HG03039 (cell line): ENCODE data around the gene SLC35F5.
A peak's percentile ranks its signal among the peaks of the same experiment; 100 is the strongest.
"Not testable (repeated sequence)": the region's sequence is repeated elsewhere in the genome, so short reads cannot be mapped to it uniquely, and the experiment has no call there.

ENCODE experiments used
- ATAC-seq: cut with Tn5 transposase; IDR thresholded peaks from one replicate; pipeline ENCODE4 v1.9.1; 2021; ENCODE audit warnings: mild to moderate bottlenecking, moderate library complexity; ENCODE audit not compliant: unreplicated experiment

The SLC35F5 gene

DNA sequence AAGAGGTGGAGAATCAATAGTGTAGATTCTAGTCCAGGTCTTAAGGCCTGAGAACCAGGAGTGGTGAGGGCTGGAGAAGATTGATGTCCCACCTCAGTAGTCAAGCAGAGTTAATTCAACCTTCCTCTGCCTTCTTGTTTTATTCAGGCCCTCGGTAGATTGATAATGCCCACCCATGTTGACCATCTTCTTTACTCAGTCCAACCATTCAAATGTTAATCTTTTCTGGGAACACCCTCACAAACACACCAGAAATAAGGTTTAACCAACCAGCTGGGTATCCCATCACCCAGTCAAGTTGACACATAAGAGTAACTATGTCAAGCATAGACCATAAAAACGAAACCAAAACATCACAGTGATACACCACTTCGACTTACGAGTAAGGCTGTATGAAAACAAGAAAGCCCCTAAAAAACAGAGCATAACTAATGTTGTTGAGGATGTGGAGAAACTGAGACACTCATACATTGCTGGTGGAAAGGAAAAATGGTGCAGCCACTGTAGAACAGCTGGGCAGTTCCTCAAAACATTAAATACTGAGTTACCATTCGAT, 57.5 kb downstream of the SLC35F5 start:
- ATAC-seq = peak; percentile 70

DNA sequence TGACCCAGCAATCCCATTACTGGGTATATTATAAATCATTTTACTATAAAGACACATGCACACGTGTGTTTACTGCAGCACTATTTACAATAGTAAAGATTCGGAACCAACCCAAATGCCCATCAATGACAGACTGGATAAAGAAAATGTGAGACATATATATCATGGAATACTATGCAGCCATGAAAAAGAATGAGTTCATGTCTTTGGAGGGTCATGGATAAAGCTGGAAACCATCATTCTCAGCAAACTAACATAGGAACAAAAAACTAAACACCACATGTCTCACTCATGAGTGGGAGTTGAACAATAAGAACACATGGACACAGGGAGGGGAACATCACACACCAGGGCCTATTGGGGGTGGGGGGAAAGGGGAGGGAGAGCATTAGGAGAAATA, 58.2 kb downstream of the SLC35F5 start:
- not testable (repeated sequence) for ATAC-seq

GRCh38 chr2:113697516-113697915, 58.9 kb downstream of the SLC35F5 start:
- no peak for ATAC-seq

DNA sequence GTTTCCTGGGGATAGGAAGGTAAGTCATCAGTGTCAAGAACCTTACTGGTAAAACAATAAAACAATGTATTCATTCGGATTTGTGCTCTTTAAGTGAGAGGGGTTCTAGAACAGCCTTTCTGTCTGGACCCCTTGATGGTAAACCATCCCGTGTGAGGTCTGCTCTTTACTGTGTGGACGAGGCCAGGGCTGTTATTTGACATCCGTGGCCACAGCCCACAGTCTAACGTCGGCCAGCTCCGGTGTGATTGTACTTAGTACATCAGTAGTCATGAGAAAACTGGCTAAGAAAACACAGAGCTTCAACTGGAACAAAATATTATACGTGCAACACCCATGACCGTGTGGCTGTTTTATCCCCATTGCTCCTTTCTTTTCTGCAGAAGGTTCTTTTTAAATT, 62.0 kb downstream of the SLC35F5 start:
- ATAC-seq = no peak

DNA sequence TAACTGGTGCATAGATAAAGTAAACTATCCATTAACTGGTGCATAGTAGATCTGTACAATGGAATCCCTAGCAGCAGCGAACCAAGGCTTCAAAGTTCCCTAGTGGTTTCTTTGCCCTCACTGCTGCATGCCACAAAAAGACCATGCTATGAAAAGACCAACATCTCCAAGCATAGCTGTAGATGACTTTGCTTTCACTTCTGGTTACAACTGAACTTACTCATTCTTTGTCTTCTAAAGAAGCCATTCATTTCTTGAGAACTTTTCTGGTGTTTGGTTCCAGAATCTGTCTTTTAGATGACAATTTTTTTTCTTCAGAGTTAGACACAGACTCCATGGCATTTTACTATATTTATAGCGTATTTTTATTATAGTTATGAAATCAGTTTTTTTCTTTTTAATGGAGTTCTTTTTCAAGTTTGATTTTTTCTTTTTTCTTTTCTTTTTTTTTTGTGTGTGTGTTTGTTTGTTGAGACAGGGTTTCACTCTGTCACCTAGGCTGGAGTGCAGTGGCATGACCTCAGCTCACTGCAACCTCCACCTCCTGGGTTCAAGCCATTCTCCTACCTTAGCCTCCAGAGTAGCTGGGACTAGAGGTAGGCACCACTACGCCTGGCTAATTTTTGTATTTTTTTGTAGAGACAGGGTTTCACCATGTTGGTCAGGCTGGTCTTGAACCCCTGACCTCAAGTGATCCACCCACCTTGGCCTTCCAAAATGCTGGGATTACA, 63.6 kb downstream of the SLC35F5 start:
- ATAC-seq = peak; percentile 85

DNA sequence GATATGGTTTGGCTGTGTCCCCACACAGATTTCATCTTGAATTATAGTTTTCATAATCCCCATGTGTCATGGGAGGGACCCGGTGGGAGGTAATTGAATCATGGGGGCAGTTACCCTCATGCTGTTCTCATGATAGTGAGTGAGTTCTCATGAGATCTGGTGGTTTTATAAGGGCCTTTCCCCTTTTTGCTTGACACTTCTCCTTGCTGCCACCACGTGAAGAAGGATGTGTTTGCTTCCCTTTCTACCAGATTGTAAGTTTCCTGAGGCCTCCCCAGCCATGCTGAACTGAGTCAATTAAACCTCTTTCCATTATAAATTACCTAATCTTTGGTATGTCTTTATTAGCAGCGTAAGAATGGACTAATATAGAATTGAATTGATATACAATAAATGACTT, 65.6 kb downstream of the SLC35F5 start:
- not testable (repeated sequence) for ATAC-seq

DNA sequence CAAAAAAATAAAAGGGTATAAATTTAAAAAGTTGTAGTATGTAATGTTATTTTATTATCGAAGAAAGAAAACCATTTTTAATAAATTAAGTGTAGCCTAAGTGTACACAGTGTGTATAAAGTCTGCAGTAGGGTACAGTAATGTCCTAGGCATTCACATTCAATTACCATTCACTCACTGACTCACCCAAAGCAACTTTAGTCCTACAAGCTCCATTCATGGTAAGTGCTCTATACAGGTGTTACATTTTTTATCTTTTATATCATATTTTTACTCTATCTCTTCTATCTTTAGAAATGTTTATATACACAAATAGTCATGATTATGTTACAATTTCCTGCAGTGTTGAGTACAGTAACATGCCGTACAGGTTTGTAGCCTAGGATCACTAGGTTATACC, 69.9 kb downstream of the SLC35F5 start:
- no peak for ATAC-seq

DNA sequence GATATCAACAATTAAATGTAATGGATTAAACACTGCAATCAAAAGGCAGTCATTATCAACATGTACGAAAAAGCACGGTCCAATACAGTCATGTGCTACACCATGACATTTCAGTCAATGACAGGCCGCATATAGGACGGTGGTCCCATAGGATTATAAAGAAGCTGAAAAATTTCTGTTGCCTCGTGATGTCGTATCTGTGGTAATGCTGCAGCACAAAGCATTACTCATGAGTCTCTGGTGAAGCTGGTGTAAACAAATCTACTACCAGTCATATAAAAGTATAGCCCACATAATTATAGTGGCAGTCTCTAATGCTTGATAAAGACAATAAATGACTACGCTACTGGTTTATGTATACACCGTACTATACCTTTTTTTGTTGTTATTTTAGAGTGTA, 71.0 kb downstream of the SLC35F5 start:
- ATAC-seq = no peak

GRCh38 chr2:113679457-113679856, 77.0 kb downstream of the SLC35F5 start:
- no peak for ATAC-seq

DNA sequence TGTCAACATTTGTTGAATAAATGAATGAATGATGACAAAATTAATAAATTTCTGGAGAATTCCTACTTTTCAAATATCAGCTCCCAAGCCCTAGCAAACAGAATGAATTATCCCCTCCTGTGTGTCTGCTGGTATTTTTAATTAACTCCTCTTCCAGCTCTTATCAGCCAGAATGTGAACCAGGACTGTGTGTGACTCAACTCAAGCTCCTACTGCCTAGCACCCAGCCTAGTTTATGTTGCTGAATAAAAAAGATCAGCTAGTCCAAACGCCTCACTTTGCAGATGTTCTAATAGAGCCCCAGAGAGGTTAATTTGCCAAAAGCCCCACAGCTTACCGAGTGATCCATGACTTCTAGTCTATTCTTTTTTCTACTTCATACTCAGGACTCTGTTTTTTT, 79.1 kb downstream of the SLC35F5 start:
- ATAC-seq = no peak

GRCh38 chr2:113676623-113677266, 79.7 kb downstream of the SLC35F5 start:
- ATAC-seq = no peak

DNA sequence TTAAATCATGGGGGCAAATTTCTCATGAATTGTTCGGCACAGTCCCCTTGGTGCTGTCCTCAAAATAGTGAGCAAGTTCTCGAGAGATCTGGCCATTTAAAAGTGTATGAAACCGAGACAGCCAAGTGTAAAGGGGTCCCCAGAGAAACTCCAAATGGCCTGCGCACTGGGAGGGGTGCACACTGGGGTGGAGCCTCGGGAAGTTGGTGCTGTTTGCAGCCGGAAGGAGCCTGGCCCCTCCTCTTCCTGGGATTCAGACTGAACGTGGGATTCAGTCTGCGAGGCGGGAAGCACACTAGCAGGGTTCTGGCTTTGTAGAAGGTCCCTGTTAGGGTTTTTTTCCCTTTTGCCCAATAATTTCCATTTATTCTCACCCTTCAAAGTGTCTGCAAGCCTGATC, 80.6 kb downstream of the SLC35F5 start:
- no peak for ATAC-seq

- no peak for ATAC-seq
Observed at GRCh38 chr2:113672326-113672932, 84.0 kb downstream of the SLC35F5 start.

GRCh38 chr2:113669013-113669412, 87.4 kb downstream of the SLC35F5 start:
- ATAC-seq = not testable (repeated sequence)

GRCh38 chr2:113664761-113665533, 91.5 kb downstream of the SLC35F5 start:
- not testable (repeated sequence) for ATAC-seq

DNA sequence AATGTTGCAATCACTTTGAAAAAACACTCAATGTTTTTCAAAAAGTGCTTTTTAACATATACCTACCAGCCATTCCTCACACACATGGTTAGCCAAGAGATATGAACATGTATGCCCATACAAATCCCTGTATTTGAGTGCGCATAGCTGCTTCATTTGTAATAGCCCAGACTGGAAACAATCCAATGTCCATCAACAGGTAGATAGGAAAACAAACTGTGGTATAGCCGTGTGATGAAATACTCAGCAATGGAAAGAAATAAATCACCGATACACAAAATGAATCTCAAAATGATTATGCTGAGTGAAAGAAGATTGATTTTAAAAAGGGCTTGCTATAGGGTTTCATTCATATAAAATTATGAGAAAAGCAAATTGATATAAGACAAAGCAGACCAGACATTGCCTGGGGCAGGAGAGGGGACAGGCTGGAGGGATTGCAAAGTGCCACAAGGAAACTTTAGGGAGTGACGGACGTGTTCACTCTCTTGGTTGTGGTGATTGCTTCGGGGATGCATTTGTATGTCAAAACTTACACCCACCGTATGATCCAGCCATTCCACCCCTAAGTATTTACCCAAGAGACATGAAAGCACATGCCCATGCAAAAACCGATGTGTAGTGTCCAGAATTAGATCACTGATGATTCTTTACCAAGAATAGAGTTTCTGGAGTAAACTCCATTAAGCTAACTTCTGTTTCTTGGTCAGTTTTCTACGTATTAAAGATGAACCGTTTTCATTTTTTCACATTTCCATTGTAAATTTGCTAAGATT, 93.0 kb downstream of the SLC35F5 start:
- not testable (repeated sequence) for ATAC-seq
